ENCODE data around the gene FIBCD1.

The FIBCD1 gene

GRCh38 chr9:130934702-130935647 lies 4.1 kb downstream of the FIBCD1 start:
- TF ChIP-seq CTCF (conservative IDR thresholded peaks at IDR 0.05; ENCODE audit: low read depth, low read length) = no peak
- DNase-seq (ENCODE audit: low read depth) = no peak
- no peak overlapping the region for H3K4me3 ChIP-seq (ENCODE audit: low read length)

- no peak for DNase-seq (ENCODE audit: low read depth)
- TF ChIP-seq CTCF (conservative IDR thresholded peaks at IDR 0.05; ENCODE audit: low read depth, low read length) = no peak
- H3K4me3 ChIP-seq (ENCODE audit: low read length) = no peak overlapping the region
These were observed 4.8 kb downstream of the FIBCD1 start for GRCh38 chr9:130934246-130934645.

GRCh38 chr9:130933114-130934046 lies 5.7 kb downstream of the FIBCD1 start:
- DNase-seq (ENCODE audit: low read depth) = no peak
- no peak for TF ChIP-seq CTCF (conservative IDR thresholded peaks at IDR 0.05; ENCODE audit: low read depth, low read length)
- no peak overlapping the region for H3K4me3 ChIP-seq (ENCODE audit: low read length)

GRCh38 chr9:130932255-130933079 lies 6.6 kb downstream of the FIBCD1 start:
- no peak for DNase-seq (ENCODE audit: low read depth)
- peak; percentile 29 for TF ChIP-seq CTCF (conservative IDR thresholded peaks at IDR 0.05; ENCODE audit: low read depth, low read length)
- no peak overlapping the region for H3K4me3 ChIP-seq (ENCODE audit: low read length)

GRCh38 chr9:130931508-130932254 lies 7.4 kb downstream of the FIBCD1 start:
- TF ChIP-seq CTCF (conservative IDR thresholded peaks at IDR 0.05; ENCODE audit: low read depth, low read length) = no peak
- no peak overlapping the region for H3K4me3 ChIP-seq (ENCODE audit: low read length)
- no peak for DNase-seq (ENCODE audit: low read depth)

GRCh38 chr9:130930804-130931349 lies 8.2 kb downstream of the FIBCD1 start:
- no peak overlapping the region for H3K4me3 ChIP-seq (ENCODE audit: low read length)
- TF ChIP-seq CTCF (conservative IDR thresholded peaks at IDR 0.05; ENCODE audit: low read depth, low read length) = no peak
- DNase-seq (ENCODE audit: low read depth) = no peak

All from retinal pigment epithelial cell (primary cell).